ENCODE measurements around the gene RUBCNL.

DNA sequence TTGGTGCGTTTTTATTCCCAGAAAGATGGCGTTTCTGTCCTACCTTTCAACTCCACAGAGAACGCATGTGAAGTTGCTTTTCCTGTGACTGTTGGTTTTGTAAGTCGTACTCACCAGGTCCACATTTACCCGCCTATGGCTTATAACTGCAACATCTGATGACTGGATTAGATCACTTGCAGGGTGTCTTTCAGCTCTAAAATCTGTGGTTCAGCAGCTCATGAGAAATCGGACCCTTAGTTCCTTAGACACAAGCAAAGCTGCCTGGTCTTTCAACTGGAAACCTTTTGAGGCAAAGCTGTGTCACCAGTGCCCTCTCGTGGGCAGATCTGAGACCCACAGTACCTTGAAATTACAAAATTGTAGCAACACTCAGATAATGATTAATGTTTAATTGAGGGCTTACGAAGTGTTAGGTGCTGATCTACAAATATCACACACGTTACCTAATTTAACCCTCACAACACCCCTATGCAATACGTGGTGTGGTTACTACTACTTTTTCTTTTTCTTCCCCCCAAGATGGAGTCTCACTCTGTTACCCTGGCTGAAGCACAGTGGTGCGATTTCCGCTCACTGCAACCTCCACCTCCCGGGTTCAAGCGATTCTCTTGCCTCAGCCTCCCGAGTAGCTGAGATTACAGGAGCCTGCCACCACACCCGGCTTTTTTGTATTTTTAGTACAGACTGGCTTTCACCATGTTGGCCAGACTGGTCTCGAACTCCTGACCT, 65.4 kb downstream of the RUBCNL start:
- TF ChIP-seq, protein P1, sequence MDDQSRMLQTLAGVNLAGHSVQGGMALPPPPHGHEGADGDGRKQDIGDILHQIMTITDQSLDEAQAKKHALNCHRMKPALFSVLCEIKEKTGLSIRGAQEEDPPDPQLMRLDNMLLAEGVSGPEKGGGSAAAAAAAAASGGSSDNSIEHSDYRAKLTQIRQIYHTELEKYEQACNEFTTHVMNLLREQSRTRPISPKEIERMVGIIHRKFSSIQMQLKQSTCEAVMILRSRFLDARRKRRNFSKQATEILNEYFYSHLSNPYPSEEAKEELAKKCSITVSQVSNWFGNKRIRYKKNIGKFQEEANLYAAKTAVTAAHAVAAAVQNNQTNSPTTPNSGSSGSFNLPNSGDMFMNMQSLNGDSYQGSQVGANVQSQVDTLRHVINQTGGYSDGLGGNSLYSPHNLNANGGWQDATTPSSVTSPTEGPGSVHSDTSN (IDR thresholded peaks at IDR 0.05): no peak
- no peak for TF ChIP-seq POLR2AphosphoS5 (IDR thresholded peaks at IDR 0.05; ENCODE audit: low read depth, low read length)
- TF ChIP-seq, protein P2, sequence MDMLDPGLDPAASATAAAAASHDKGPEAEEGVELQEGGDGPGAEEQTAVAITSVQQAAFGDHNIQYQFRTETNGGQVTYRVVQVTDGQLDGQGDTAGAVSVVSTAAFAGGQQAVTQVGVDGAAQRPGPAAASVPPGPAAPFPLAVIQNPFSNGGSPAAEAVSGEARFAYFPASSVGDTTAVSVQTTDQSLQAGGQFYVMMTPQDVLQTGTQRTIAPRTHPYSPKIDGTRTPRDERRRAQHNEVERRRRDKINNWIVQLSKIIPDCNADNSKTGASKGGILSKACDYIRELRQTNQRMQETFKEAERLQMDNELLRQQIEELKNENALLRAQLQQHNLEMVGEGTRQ (IDR thresholded peaks at IDR 0.05; ENCODE audit: borderline replicate concordance, low read depth, low read length): no peak
- no peak for TF ChIP-seq EZH2phosphoT487 (IDR thresholded peaks at IDR 0.05; ENCODE audit: borderline replicate concordance, low read depth)
- TF ChIP-seq, protein P3, sequence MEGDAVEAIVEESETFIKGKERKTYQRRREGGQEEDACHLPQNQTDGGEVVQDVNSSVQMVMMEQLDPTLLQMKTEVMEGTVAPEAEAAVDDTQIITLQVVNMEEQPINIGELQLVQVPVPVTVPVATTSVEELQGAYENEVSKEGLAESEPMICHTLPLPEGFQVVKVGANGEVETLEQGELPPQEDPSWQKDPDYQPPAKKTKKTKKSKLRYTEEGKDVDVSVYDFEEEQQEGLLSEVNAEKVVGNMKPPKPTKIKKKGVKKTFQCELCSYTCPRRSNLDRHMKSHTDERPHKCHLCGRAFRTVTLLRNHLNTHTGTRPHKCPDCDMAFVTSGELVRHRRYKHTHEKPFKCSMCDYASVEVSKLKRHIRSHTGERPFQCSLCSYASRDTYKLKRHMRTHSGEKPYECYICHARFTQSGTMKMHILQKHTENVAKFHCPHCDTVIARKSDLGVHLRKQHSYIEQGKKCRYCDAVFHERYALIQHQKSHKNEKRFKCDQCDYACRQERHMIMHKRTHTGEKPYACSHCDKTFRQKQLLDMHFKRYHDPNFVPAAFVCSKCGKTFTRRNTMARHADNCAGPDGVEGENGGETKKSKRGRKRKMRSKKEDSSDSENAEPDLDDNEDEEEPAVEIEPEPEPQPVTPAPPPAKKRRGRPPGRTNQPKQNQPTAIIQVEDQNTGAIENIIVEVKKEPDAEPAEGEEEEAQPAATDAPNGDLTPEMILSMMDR (IDR thresholded peaks at IDR 0.05): peak; percentile 87
- peak; percentile 69 for TF ChIP-seq SMC3 (IDR thresholded peaks at IDR 0.05; ENCODE audit: low read depth, low read length)
- TF ChIP-seq EP300 (IDR thresholded peaks at IDR 0.05; ENCODE audit: borderline replicate concordance in 1 of 2, low read depth in 1 of 2, low read length in 1 of 2): no peak
- TF ChIP-seq RAD21 (IDR thresholded peaks at IDR 0.05; ENCODE audit: low read length): peak; percentile 85
- TF ChIP-seq MXI1 (IDR thresholded peaks at IDR 0.05; ENCODE audit: low read depth, low read length): no peak
- no peak for TF ChIP-seq JUND (IDR thresholded peaks at IDR 0.05)
- no peak for TF ChIP-seq RXRA (IDR thresholded peaks at IDR 0.05; ENCODE audit: borderline replicate concordance, low read depth)
- no peak for TF ChIP-seq TAF1 (IDR thresholded peaks at IDR 0.05; ENCODE audit: borderline replicate concordance, low read depth, low read length)
- TF ChIP-seq RCOR1 (IDR thresholded peaks at IDR 0.05; ENCODE audit: low read length): no peak
- no peak for TF ChIP-seq GATA2 (CRISPR knock-in tag; IDR thresholded peaks at IDR 0.05)
